Hair follicle dermal papilla cell (primary cell): Measurements from ENCODE around the gene TOP1. TPM values are rescaled to one million over a fixed set of nuclear protein-coding genes. Genes with fewer than 3 reads are reported as not detected.
A peak's percentile ranks its signal among the peaks of the same experiment; 100 is the strongest.

Experiments
- small RNA-seq: library from RNA; depleted of rRNA; stranded (forward); fragments of <200 nt; gene quantifications from one replicate; pipeline ENCODE3, GENCODE V24; 2012
- total RNA-seq: library from RNA; depleted of rRNA; stranded (reverse); fragments of >200 nt; gene quantifications from 2 replicates; pipeline ENCODE4 v1.2.3, GENCODE V29; 2012

Gene TOP1
- 9.0 and 9.1 TPM in 2 replicates for total RNA-seq

DNA sequence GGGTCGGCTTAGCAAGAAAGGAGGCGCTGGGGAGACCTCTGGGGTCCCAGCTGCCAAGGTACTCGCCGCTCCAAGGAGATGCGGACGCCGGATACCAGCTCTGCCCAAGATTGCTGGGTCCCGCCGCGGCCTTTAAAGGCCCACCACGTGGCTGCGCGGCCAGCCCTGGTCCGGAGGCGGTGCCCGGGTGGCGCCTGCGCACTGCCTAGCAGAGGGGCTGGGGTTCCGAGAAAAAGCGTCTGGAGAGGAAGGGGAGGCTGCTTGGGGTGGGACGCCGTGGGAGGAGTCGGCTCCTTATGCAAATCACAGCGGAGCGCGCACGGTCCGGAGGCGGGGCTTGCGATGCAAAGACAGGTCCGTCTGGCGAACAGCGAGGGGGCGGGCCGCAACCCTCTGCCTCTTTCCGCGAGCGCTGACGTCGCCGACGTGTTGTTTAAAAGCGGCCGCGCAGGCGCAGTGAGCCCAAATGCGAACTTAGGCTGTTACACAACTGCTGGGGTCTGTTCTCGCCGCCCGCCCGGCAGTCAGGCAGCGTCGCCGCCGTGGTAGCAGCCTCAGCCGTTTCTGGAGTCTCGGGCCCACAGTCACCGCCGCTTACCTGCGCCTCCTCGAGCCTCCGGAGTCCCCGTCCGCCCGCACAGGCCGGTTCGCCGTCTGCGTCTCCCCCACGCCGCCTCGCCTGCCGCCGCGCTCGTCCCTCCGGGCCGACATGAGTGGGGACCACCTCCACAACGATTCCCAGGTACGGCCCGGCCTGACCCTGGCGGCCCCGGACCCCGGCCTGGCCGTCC is at the start of gene TOP1:
Gene TOP1 (plus strand): TSS at position 464 of the 791 bp plus-strand sequence. CDS start 246 bp downstream, at position 710.

DNA sequence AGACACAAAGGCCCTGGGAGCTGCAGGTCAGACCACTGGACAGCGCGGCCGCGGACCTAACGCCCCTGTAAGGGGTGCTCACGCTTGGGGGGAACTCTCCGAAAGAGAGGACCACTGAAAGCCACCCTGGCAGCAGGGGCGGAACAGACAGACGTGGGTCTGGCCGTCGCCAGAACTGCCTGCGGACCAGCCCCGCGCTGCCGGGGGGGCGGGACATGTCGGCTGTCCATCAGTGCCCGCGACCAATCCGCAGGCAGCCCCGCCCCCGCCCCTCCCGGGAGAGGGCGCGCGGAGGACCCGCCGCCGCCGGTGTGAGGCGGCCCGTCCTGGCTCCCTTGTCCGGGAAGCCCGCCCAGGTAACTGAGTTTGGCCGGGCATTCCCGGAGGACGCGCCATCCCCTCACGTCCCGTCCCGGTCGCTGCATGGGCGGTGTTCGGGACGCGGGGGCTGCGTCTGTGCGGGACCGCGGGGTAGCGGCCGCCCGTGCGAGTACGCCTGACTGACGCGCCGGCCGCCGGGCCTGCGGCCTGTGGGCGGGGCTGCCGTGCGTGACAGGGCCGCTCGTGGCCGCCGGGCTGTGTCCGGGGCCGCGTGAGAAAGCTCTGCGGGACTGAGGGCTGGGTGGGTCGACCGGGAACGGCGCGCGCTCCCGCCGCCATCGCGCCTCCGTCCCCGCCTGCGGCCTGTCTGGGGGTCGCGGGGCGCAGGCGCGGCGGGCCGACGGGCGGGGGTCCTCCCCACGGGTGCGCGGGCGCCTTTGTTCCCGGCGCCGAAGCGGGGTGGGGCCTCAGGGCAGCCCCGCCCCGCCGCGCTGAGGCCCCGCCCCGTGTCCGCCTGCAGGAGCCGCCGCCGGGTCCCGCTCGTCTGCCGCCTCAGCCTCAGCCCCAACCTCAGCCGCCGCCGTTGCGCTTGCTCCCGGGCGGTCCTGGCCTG is 108.3 kb downstream of the TOP1 start, which contains the start of gene PLCG1:
Gene PLCG1 (plus strand): TSS at position 864 of the 934 bp plus-strand sequence. CDS start 99 bp downstream, outside the sequence.

Small RNA genes within 50 kb of the gene (small RNA-seq; reads per million reads assigned to genes)
- not detected for gene MIR6871
- 0.99 reads per million, percentile 18 among the genes with 10 or more reads in this experiment for gene RNU2-52P

Other genes with a start within 250 kb of the TOP1 start
- gene PLCG1, start 108.7 kb downstream of the TOP1 start, total RNA-seq, result 61.3 and 62.9 TPM in 2 replicates